Measurements from ENCODE around the gene SH3BP5L. TPM values are rescaled to one million over a fixed set of nuclear protein-coding genes. Genes with fewer than 3 reads are reported as not detected.

SH3BP5L gene
- total and polyA plus RNA-seq, 10 of the 15 experiments (the other 5 are each of a cell fraction or from before 2014, with no cell fraction given): 1.1 to 22.8 (median 10.9) TPM

GRCh38 chr1:248804771-248805681 lies 20.7 kb downstream of the SH3BP5L start (continued):
- TF ChIP-seq SMAD5 (IDR thresholded peaks at IDR 0.05; ENCODE audit: low read depth): peak; percentile 22; the same call in 1 of the 2 replicates
- no peak for TF ChIP-seq NR2C1 (IDR thresholded peaks at IDR 0.05)
- peak; percentile 71 for TF ChIP-seq EED (IDR thresholded peaks at IDR 0.05; ENCODE audit: low read depth)
- 0 out of 2 replicates have a peak, but pooled peaks have one; percentile 16 for TF ChIP-seq CBFB (IDR thresholded peaks at IDR 0.05; ENCODE audit: low read depth)
- no peak; the same call in 1 of the 2 replicates for TF ChIP-seq LARP7 (IDR thresholded peaks at IDR 0.05)
- no peak for TF ChIP-seq TARDBP (IDR thresholded peaks at IDR 0.05; ENCODE audit: borderline replicate concordance)
- peak; percentile 61 for TF ChIP-seq DPF2 (IDR thresholded peaks at IDR 0.05)
- TF ChIP-seq IRF4 (IDR thresholded peaks at IDR 0.05; ENCODE audit: low read depth, low read length): no peak
- TF ChIP-seq ZNF687 (IDR thresholded peaks at IDR 0.05): peak; percentile 92
- no peak for TF ChIP-seq RB1 (IDR thresholded peaks at IDR 0.05; ENCODE audit: borderline replicate concordance)
- no peak for TF ChIP-seq E2F8 (IDR thresholded peaks at IDR 0.05; ENCODE audit: low read depth, partially characterized antibody)
- peak; percentile 34; the same call in 1 of the 2 replicates for TF ChIP-seq YY1 (IDR thresholded peaks at IDR 0.05; ENCODE audit: low read depth, low read length)
- peak; percentile 70 for TF ChIP-seq RELB (IDR thresholded peaks at IDR 0.05; ENCODE audit: low read depth)
- TF ChIP-seq MLLT1 (IDR thresholded peaks at IDR 0.05): peak; percentile 39; the same call in 1 of the 2 replicates
- TF ChIP-seq MTA2 (IDR thresholded peaks at IDR 0.05; ENCODE audit: low read depth): peak; percentile 42; the same call in 1 of the 2 replicates
- TF ChIP-seq IKZF1 (conservative IDR thresholded peaks at IDR 0.05): peak; percentile 80
- peak; percentile 34; the same call in 1 of the 2 replicates for TF ChIP-seq POLR2AphosphoS5 (IDR thresholded peaks at IDR 0.05; ENCODE audit: low read length)
- peak in 1 of 2 experiments; percentile 12; a peak in 1 of 4 replicates for TF ChIP-seq ETV6 (conservative IDR thresholded peaks at IDR 0.05 in 1 of 2, IDR thresholded peaks at IDR 0.05 in 1 of 2; ENCODE audit: borderline replicate concordance in 1 of 2, low read depth in 1 of 2)
- TF ChIP-seq GABPA (IDR thresholded peaks at IDR 0.05; ENCODE audit: low read depth): no peak
- 0 out of 2 replicates have a peak, but pooled peaks have one; percentile 38 for TF ChIP-seq FOXM1 (IDR thresholded peaks at IDR 0.05; ENCODE audit: low read depth, low read length)
